ENCODE results near the gene NCAPG2. TPM values are rescaled to one million over a fixed set of nuclear protein-coding genes. Genes with fewer than 3 reads are reported as not detected.

Gene NCAPG2
- total RNA-seq, 1 experiment from 2014 or later = 73.0 TPM

Other genes with a start within 250 kb of the NCAPG2 start
- 2.2 and 2.3 TPM in 2 replicates for gene PTPRN2, start 117.0 kb downstream of the NCAPG2 start, total RNA-seq (2014; rRNA removed; shearing (Covaris generic))
- gene ESYT2, start 124.7 kb upstream of the NCAPG2 start, total RNA-seq (2014; rRNA removed; shearing (Covaris generic)) = 36.5 and 69.8 TPM in 2 replicates
- gene DYNC2I1, start 151.8 kb upstream of the NCAPG2 start, total RNA-seq (2014; rRNA removed; shearing (Covaris generic)) = 2.4 and 6.1 TPM in 2 replicates